NCI-H146 (cell line): ENCODE measurements around the gene COL4A2.

Source experiments
- DNase-seq: peaks from one replicate; lab custom pipeline; 2025; lab: John Stamatoyannopoulos, UW

COL4A2 gene

DNA sequence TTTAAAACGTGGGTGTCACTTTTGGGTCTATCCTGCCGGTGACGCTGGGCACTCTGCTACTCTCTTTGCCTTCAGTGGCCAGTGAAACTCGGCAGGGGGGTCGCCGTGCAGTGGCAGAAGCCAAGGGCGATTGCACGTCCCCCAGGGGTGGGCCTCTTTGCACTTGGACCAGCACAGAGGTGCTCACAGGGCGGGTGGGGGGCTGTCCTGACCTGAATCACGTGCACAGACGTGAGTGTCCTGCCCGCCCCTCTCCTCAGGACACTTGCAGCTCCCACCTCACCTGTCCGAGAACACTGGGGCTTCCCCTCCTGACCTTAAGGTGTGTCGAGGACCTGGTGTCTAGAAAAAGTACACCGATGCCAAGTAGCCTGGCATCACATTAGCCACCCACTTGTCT lies 16.3 kb upstream of the COL4A2 start:
- no peak for DNase-seq

DNA sequence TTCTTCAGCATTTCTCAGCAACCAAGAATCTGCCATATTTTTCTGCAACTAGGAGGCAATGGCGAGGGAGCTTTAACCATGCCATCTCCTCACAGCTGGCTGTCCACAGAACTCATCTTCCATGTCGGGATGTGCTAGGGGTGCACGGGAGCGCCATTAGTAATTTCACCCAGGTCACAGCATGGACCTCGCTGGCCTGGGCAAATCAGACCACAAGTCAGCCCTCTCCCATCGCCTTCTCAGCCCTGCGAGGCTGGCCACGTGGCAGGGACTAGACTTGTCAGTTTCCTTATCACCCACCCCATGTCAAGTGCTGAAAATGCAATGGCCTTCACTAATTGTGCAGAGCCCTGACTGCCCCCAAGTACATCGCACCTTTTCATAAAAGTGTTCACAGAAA lies 15.8 kb upstream of the COL4A2 start:
- no peak for DNase-seq

DNA sequence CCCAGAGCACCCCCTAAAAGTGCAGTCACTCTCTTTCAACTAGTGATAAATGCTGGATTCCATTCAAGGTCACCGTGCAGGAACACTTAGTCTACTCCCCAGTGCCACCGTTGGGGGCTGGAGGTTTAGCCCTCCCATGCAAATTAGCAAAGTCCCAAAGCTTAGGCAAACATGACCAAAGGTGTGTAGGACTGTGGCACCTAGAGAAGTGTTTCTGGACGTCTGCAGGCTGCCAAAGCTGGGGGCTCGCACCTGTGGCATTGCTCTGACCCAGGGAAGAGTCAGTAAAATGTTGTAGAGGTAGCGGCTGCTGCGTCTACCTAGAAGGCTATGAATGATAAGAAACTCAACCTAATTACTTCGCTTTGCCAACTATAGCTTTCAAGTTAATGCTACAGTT lies 14.0 kb upstream of the COL4A2 start:
- no peak for DNase-seq

DNA sequence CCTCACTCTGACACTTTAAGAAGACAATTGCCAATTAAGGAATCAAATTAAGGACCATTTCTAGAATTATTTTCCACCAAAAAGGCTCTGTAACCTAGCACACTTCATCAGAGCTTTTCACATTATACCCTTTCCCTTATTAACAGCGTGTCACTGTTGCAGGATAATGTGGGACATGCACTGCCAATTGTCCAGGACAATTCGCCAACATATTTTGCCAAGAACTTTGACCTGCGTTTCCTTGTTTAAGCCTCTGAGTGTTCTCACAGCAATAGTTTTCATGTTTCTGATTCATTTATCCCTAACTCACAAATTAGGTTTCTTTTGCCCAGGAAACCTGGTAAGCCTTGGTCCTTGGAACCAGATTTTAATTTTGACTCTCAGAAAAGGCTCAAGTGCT lies 13.4 kb upstream of the COL4A2 start:
- no peak for DNase-seq

DNA sequence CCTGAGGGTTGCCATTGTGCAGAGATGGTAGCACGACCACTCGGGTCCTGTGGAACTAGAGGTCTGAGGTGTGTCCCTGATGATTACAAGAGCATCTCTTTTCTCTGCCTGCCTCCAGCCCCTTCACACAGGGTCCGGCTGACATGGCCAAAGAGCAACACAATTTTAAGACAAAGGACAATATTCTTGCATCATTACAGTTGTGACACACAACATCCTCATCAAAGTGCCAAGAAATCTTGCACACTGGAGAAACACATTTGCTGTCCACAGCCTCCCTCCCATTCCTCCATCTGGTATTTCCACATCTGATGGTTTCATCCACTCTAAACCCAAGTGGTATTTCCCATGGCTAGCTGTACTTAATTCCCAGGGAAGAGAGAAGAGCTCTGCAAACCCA lies 12.9 kb upstream of the COL4A2 start:
- DNase-seq, result no peak

DNA sequence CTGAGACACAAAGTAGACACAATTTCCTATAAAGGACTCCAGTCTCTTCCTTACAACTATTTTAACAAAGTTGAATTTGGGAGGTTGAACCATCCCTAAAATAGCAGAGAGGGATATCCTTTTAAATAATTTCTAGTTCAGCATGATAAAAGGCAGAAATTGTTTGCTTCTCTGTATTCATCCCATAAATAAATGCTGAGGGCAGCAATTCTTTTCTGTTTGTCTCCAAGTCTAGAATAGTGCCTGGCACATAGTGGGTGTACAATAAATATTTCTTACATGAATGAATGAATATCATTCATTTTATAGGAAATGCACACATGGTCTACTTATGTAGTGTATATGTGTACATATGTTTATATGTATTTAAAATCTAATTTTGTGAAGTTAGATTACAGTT lies 12.5 kb upstream of the COL4A2 start:
- DNase-seq, result no peak

DNA sequence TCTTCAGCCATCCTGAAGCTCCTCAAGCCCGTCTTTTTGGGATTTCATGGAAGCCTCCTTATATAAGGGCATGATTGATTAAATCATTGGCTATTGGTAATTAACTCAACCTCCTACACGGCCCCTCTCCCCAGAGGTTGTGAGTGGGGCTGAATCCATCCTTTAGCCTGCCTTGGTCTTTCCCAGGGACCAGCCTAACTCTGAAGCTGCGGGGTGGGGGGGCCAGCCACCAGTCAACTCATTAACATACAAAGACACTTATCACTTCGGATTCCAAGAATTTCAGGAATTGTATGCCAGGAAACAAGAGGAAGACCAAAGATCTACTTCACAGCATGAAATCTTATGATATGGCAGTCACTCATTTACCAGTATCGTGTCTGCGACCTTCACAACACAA lies 10.1 kb upstream of the COL4A2 start:
- DNase-seq, result no peak

DNA sequence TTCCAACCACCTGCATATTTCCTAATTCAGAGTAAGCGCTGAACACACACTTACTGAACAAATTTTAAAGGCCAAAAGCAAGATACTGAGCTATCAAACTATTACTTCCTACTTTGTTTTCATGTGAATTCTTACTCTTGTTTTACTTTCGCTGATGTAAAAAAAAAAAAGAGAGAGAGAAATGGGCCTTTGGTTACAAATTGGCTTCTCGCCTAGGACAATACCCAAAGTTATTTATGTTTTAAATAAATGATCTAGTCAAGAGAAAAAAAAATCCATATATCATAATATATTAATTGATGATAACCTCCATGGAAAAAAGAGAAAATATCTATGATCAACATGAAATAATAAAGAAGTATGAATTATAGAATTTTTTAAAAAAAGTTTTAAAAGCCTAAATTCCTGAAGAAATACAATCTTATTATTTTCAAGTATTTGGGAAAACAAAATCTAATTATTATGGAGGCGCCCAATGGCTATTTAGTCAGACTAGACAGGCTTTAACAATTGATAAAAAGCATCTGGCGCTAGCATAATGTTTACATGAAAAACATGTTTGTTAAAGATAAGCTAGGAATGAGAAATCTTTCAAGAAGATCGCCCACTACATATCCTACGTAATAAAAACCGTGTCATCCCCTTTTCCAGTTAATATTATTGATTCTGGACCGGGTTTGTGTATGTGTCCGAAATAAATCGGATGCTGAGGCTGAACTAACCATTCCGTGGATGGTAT lies 9.1 kb upstream of the COL4A2 start:
- DNase-seq, result no peak

DNA sequence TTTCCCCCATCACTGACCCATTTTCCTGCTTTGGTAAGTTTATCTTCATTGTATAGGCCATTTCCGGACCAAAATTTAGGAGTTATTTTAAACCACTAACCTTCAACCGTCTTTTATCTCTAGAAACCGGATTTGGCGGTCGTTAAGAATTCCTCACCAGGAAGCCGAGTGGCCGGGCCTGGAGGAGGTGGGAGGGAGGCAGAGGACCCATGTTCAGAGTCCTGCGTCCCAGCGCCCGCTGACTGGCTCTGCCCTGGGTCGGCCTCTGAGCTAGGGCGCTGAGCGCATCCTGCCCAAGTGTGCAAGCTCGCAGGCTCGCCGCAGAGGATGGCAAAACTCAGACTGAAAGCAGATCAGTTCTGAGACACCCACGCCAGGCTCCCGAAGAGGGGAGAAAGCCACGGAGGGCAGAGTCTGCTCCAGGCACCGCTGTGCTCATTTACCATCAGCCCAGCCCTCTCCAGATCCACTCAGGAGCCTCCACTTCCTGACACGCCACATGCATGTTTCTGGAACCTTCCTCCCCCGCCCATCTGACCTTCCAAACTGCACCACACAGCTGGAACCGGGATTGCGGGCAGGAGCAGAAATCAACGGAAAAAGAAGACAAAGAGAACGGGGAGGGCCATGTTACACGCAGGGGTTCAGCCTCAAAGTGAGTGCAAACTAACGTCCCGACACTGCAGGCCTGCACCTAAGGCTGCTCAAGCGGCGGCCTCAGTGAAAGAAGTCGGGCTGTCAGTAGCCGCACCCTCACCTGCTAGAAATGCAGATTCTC lies 8.4 kb upstream of the COL4A2 start:
- no peak for DNase-seq

DNA sequence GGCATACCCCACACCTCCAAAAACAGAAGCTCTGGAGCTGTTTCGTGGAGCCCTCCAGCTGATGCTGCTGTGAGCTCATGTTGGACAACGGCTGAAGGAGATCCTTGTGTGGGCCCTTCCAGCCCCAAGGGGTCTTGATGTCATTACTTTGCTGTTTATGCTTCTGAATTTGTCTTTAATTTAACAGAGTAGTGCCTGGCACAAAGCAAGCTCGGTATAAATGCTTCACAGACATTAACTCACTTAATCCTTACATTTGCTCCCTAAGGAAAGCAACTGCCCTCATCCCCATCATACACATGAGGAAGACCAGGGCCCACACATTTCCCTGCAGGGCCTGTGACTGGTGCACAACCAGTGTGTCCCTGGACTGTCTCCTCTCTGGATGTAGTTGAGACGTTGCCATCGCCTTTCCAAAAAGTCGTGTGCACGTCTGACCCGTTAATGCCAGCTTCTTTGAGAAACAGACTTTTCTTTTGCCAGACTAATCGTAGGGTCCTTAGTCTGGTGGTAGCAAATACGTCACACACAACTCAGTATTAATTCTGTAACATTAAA lies 7.7 kb upstream of the COL4A2 start:
- no peak for DNase-seq

DNA sequence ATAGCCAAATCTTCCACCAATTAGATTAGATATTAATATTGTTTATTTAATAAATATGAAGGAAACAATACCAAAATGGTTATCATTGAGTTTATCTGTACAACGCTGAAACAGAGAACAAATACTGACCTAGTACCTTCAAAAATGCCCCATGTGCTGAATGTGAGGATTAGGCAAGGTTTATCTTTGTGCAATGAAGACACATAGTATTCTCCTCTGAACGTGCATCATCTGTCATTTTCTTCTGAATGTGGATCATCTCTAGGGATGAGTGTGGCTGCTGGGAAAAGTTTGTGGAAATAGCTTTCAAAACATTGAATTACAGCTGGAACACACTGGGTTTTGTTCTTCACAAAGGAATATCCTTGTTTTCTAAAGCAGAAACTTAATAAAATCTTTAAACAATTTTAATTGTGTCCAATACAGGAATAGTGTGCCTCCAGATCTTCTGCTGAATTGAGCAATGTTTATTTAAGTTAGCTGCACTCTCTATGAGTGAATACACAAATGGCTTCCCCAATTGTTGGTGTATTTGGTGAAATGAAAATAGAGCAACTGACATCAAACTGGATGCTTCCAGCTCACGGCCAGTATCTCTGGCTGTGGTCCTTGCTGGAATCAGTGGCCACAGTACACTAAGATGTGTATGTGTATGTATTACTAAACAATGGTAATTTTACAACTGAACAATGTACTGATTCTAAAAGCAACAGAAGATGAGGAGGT lies 6.8 kb upstream of the COL4A2 start:
- DNase-seq, result no peak

DNA sequence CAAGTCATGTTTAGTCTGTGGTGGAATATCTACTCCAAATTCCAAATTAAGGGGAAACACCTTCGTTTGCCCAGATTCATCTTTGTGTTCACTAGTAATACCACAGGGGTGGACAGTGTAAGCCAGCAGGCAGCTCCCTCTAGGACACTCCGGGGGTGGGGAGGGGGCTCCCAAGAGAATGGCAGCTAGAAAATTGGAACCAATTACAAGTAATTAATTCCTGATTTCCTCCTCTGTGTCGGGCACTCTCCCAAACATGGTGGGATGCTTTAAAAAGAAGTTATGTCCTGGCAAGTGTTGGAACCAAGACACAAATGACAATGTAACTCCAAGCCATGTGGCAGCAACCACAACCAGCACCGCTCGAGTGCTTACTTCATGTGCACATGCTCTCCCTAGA lies 6.0 kb upstream of the COL4A2 start:
- DNase-seq, result no peak

DNA sequence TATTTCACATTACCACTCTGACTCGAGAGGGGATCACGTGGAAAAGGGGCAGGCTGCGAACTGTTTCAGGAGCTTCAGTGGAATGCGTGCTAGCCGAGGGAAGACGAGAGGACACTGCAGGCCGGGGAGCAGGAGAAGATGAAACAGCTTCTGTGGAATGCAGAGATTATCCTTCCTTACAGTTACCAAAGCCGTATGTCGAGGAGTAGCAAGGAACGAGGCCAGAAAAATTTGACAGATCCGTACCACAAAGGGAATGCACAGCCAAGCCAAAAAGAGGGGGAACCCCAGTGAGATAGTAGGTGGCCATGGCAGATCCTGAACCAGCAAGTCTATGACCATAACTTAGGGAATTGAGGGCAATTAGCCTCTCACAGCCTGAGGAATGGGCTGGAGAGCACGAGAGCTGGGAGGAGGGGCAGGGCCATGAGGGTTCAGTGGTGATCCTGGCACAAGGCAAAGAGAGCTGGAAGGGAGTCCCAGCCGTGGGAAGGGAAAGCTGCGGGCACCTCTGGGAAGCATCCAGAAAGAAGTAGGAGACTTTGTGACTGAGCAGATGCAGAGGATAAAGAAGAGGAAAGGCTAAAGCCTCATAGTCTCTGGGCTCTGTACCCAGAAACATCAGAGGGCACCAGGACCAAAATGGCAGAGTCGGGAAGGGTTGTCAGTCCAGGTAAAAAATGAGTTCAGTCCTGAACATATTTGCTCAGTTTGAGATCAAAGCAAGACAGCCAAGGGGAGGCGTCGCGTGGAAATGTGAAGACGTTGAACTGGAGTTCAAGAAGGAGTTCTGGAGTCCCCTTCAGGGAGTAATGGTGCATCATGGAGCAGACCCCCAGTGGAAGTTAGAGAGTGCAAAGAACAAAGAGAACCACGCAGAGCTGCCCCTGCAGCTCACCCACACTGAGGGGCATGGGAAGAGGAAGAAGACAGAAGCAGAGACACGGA lies 5.2 kb upstream of the COL4A2 start:
- DNase-seq, result no peak

DNA sequence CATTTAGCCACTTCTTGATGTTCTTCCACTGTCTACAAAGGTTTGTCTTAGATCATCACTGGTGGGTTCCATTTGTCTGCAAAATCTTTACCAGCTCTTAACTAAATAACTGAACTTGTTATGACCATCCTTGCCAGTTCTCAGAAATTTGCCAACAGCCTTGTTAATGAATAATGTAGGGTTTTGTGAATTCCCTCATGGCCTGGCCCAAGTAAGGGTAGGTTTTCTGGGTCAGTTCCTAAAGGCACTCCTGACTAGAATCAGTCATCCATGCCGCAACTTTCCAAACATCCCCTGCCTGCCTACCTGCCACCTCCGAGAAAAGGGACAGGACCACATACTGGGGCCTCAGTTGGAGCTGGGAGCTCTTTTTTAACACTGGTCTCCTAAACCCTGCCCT lies 4.1 kb upstream of the COL4A2 start:
- DNase-seq, result no peak

DNA sequence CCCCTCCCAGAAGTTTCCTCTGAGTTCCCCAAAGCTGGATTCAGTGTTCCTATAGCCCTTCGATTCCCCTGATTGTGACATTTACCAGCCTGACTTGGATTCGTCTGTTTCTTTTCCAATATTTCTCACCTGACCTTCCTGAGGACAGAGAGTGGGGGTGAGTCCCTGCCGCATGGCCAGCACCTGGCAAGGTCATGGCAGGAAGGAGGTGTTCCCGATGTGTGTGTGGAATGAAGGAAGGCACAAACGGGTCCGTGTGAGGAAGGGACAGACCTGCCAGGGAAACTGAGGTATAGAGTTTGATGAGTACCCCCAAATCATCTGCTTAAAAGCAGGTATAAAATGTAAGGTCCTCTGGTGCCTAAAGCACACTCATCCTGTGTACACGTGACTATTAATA lies 3.4 kb upstream of the COL4A2 start:
- no peak for DNase-seq

DNA sequence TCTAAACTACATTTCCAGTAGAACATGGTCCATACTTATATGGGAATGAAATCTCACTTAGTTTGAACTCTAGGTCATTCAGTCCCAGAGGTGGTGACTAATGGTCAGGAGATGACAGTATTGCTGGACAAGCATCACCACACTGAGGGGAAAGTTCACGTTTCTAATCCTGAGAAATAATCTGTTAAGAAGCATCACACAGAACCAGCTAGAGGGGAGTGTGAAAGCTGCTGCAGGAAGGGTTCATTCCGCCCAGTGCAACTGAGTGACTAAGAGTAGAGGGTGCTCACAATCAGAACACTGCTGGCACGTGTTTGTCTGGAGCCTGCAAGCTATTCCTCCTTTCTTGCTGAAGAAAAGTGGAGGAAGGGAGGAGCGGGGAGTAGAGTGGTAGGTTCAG lies 2.8 kb upstream of the COL4A2 start:
- no peak for DNase-seq

DNA sequence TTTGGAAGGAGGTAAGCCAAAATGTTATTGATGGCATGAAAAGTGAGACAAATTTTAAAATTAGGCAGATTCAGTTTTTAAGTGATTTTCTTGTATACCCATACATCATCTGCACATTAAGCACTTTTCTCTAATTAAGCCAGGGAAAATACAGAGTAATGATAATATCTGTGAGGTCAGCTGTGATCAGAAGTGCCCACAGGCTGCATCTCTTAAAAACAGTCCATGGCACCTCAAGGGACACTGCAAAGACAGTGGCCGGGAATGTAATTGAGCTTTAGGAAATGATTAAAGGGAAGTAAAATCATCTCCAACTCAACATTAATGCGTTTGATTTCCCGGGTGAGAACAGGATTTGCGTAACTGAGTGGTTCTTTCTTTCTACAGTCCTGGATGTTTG lies 2.1 kb upstream of the COL4A2 start:
- DNase-seq, result no peak

DNA sequence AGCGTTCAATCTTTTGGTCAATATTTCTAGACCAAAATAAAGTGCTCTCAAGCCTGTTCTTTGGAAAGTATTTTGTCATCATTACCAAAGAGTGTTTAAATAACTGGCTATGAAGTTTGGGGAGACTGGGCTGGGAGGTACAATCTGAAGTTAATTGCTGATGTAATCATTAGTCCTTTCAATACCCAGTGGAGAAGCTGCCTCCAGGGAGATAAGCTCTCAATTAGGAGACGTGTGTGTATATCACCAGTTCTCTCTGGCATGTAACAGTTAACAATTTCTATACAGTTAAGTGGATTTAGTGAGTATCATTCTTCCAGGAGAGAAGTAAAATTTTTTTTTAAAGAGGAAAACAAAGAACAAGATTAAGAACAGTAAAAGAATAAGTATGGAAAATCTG lies 1.5 kb upstream of the COL4A2 start:
- DNase-seq, result no peak

DNA sequence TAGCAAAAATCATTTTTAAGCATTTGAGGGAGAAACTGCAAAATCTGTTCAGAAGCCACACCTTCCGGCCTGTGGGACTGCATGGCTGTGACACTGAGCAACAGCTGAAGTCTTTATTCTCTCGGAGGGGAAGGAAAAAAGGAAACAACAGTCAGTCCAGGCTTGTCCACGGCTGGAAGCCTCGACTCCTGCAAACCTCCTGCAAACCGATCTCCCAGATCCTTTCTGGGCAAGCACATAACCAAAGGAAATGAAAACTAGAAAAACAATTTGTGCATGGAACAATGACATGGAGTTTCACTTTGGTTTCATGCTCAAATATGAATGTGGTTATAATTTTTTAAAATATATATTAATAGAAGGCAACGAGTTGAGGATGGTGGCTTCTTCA lies 1.1 kb upstream of the COL4A2 start:
- DNase-seq, result no peak

DNA sequence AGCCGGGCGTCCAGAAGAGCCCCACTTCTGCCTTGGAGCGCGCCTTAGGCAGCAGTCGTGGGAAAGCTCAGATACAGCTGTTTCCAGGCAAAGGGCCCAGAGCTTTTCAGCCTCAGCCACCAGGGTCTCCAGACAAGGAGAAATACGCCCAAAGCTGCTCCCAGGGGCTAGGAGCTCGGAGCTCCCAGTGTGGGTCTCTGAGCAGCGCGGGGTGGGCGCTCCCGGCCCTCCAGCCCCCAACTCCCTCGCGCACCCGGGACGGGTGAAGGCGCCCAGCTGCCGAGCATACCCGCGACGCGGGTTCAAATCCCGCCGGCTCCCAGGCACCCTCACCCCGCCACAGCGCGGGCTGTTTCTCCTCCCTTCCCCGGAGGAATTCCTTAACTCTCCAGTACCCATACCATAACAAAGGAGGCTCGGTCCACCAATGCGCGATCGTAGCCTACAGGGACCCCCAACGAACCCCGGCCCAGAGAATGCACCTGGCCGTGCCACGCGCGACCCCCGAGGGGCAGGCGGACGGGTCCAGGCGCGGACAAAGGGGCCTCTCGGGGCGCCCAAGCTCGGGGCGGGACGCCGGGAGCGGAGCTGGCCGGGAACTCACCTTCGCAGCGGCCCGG lies 634 bp upstream of the COL4A2 start:
- no peak for DNase-seq
